OCI-LY7 (cell line): ENCODE measurements around the gene CTBP2. TPM values are rescaled to one million over a fixed set of nuclear protein-coding genes. Genes with fewer than 3 reads are reported as not detected.

ENCODE experiments used
- BruUV-seq: library from RNA; stranded (reverse); fragments of 400-500 nt; replicated peaks from 2 replicates; lab custom pipeline; 2021; lab: Mats Ljungman, UMichigan
- CTCF ChIA-PET: fragments of 300-600 bp; sonication (Branson Sonifier 250); formaldehyde crosslinking; loops from one replicate; lab custom pipeline; 2022; ENCODE audit warnings: antibody characterized with exemption; ENCODE audit not compliant: unreplicated experiment; lab: Charles Lee
- POLR2A ChIA-PET: fragments of 300-600 bp; sonication (Branson Sonifier 250); formaldehyde crosslinking; loops from one replicate; lab custom pipeline; 2022; ENCODE audit warnings: antibody characterized with exemption; lab: Charles Lee
- DNase-seq: peaks from one replicate; pipeline ENCODE4 v3.0.0-alpha.2; 2015; ENCODE audit warnings: low spot score
- H2AFZ ChIP-seq: fragments of 200-600 bp; sonication (generic), shearing (Covaris generic); 2 replicates; pipeline ENCODE4 v1.6.1; 2014; ENCODE audit warnings: mild to moderate bottlenecking, antibody characterized with exemption, low read length, moderate library complexity
- H3K27ac ChIP-seq: fragments of 200-600 bp; sonication (generic); 2 replicates; pipeline ENCODE4 v1.5.1; 2014; ENCODE audit warnings: mixed run types, low read depth, mild to moderate bottlenecking, moderate library complexity, low read length, inconsistent platforms; ENCODE audit not compliant: poor library complexity, severe bottlenecking
- H3K36me3 ChIP-seq: fragments of 200-600 bp; sonication (generic); 2 replicates; pipeline ENCODE4 v1.6.1; 2014; ENCODE audit warnings: mild to moderate bottlenecking, antibody characterized with exemption, low read length, moderate library complexity, mixed read lengths; ENCODE audit not compliant: insufficient read depth
- H3K4me1 ChIP-seq: fragments of 200-600 bp; sonication (generic); 2 replicates; pipeline ENCODE4 v1.5.1; 2014; ENCODE audit warnings: mild to moderate bottlenecking, low read length; ENCODE audit not compliant: insufficient read depth, poor library complexity, severe bottlenecking
- H3K4me2 ChIP-seq: fragments of 200-600 bp; sonication (generic); 2 replicates; pipeline ENCODE4 v1.6.1; 2014; ENCODE audit warnings: mild to moderate bottlenecking, low read length
- H3K4me3 ChIP-seq: fragments of 200-600 bp; sonication (generic); 2 replicates; pipeline ENCODE4 v1.5.1; 2014; ENCODE audit warnings: mild to moderate bottlenecking, low read depth, low read length; ENCODE audit not compliant: poor library complexity, severe bottlenecking
- H3K79me2 ChIP-seq: fragments of 200-600 bp; sonication (generic); 2 replicates; pipeline ENCODE4 v1.6.1; 2016; ENCODE audit warnings: low read depth, mild to moderate bottlenecking, low read length, moderate library complexity, mixed read lengths; ENCODE audit not compliant: insufficient read depth
- H3K9me2 ChIP-seq: fragments of 200-600 bp; sonication (generic); 2 replicates; pipeline ENCODE4 v1.6.1; 2016; ENCODE audit warnings: mild to moderate bottlenecking, low read length, mixed read lengths; ENCODE audit not compliant: insufficient read depth
- H3K9me3 ChIP-seq: fragments of 200-600 bp; sonication (generic); 2 replicates; pipeline ENCODE4 v1.6.1; 2014; ENCODE audit warnings: mild to moderate bottlenecking, mixed run types, low read length, mixed read lengths
- H4K20me1 ChIP-seq: fragments of 200-600 bp; sonication (generic); 2 replicates; pipeline ENCODE4 v1.6.1; 2014; ENCODE audit warnings: mild to moderate bottlenecking, antibody characterized with exemption, low read length, moderate library complexity, mixed read lengths; ENCODE audit not compliant: insufficient read depth
- EZH2phosphoT487 ChIP-seq: fragments of 200-600 bp; sonication (generic); IDR thresholded peaks from 2 replicates; pipeline ENCODE4 v1.6.1; 2018; ENCODE audit warnings: low read depth, borderline replicate concordance, mild to moderate bottlenecking, mixed run types, antibody characterized with exemption, low read length, moderate library complexity, mixed read lengths
- intact Hi-C: fragments of 100-400 bp; cut with micrococcal nuclease; formaldehyde crosslinking; loops from one replicate; pipeline ENCODE4 v1.10.0; 2022; ENCODE audit not compliant: unreplicated experiment
- total RNA-seq, 2 experiments: library from RNA; depleted of rRNA in 1 of 2; stranded (reverse); fragments of >200 nt in 1 of 2; shearing (Covaris generic) in 1 of 2; gene quantifications; 2 replicates each; pipeline ENCODE4 v1.2.3, GENCODE V29; 2014 to 2022
- TF ChIP-seq, protein P1 (sequence below): fragments of 200-600 bp; sonication (generic); conservative IDR thresholded peaks from 2 replicates; pipeline ENCODE4 v1.5.1; 2014; ENCODE audit warnings: mild to moderate bottlenecking, antibody characterized with exemption, low read length, moderate library complexity, mixed read lengths

Gene CTBP2
- total RNA-seq, 2 experiments from 2014 or later: not detected

DNA sequence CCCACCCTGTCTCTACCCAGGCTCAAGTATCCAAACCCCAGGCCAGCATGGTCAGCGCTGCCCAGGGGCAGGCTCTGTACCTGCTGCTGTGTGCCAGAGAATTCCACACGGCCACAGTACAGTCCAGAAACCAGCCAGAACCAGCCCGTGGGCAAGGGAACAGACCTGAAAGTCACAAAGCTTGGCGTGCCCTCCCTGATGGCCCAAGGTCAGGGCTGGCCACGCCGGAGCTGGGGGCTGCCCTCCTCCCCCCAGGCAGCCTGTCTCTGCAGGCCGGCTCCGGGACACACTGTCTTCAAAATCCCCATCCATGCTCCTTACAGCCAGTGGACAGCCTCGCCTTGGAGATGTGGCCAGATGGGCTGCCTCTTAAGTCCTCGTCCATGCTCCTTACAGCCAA lies 78.4 kb downstream of the CTBP2 start:
- H3K4me3 ChIP-seq: no peak overlapping the region
- H4K20me1 ChIP-seq: no peaks in the 10 kb centered on the region
- H2AFZ ChIP-seq: no peak overlapping the region
- no TSS peak for BruUV-seq
- POLR2A ChIA-PET: no interaction called here
- DNase-seq: no peak
- no peaks in the 10 kb centered on the region for H3K4me1 ChIP-seq
- TF ChIP-seq, protein P1, sequence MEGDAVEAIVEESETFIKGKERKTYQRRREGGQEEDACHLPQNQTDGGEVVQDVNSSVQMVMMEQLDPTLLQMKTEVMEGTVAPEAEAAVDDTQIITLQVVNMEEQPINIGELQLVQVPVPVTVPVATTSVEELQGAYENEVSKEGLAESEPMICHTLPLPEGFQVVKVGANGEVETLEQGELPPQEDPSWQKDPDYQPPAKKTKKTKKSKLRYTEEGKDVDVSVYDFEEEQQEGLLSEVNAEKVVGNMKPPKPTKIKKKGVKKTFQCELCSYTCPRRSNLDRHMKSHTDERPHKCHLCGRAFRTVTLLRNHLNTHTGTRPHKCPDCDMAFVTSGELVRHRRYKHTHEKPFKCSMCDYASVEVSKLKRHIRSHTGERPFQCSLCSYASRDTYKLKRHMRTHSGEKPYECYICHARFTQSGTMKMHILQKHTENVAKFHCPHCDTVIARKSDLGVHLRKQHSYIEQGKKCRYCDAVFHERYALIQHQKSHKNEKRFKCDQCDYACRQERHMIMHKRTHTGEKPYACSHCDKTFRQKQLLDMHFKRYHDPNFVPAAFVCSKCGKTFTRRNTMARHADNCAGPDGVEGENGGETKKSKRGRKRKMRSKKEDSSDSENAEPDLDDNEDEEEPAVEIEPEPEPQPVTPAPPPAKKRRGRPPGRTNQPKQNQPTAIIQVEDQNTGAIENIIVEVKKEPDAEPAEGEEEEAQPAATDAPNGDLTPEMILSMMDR: no peak
- TF ChIP-seq EZH2phosphoT487: no peak
- H3K4me2 ChIP-seq: no peak overlapping the region
- H3K9me2 ChIP-seq: no peaks in the 10 kb centered on the region
- H3K36me3 ChIP-seq: no peaks in the 10 kb centered on the region
- CTCF ChIA-PET: interaction anchor here (0.7 kb wide), 1 partner anchor 301 kb away, joined by 3 read pairs; no protein-coding TSS in a partner anchor
- no peaks in the 10 kb centered on the region for H3K9me3 ChIP-seq
- no peaks in the 10 kb centered on the region for H3K79me2 ChIP-seq
- intact Hi-C loops: no loop called here
- no peak overlapping the region for H3K27ac ChIP-seq

- Histone ChIP-seq H2AFZ (no peak overlapping the region), H3K36me3 (no peaks in the 10 kb centered on the region), H4K20me1 (no peaks in the 10 kb centered on the region), H3K4me2 (no peak overlapping the region), H3K79me2 (no peaks in the 10 kb centered on the region), H3K27ac (no peak overlapping the region), H3K4me1 (no peaks in the 10 kb centered on the region), H3K9me3 (no peaks in the 10 kb centered on the region), H3K9me2 (no peaks in the 10 kb centered on the region), H3K4me3 (no peak overlapping the region)
- ChIA-PET POLR2A (no interaction called here), CTCF (no interaction called here)
- TF ChIP-seq, protein P1: no peak
- TF ChIP-seq EZH2phosphoT487: no peak
- intact Hi-C loops: no loop called here
- no TSS peak for BruUV-seq
- DNase-seq: no peak
Measured at GRCh38 chr10:125080984-125081383, 79.4 kb downstream of the CTBP2 start.

- Histone ChIP-seq H2AFZ (no peak overlapping the region), H3K27ac (no peak overlapping the region), H3K9me3 (no peaks in the 10 kb centered on the region), H3K9me2 (no peaks in the 10 kb centered on the region), H3K79me2 (no peaks in the 10 kb centered on the region), H3K4me1 (no peaks in the 10 kb centered on the region), H3K4me3 (no peak overlapping the region), H3K36me3 (no peaks in the 10 kb centered on the region), H3K4me2 (no peak overlapping the region), H4K20me1 (no peaks in the 10 kb centered on the region)
- TF ChIP-seq EZH2phosphoT487: no peak
- TF ChIP-seq, protein P1: no peak
- ChIA-PET POLR2A (no interaction called here), CTCF (no interaction called here)
- no TSS peak for BruUV-seq
- DNase-seq: no peak
- intact Hi-C loops: no loop called here
Measured at GRCh38 chr10:125080296-125080695, 80.1 kb downstream of the CTBP2 start.
